T follicular helper cell (primary cell): Measurements from ENCODE around the gene KCNMB2.
"Not testable (repeated sequence)": the region's sequence is repeated elsewhere in the genome, so short reads cannot be mapped to it uniquely, and the experiment has no call there.

ENCODE experiments used
- DNase-seq: peaks from one replicate; pipeline ENCODE4 v3.0.0-alpha.2; 2020; ENCODE audit warnings: low read depth
- total RNA-seq, 2 experiments: gene quantifications; one replicate each; lab custom pipeline; 2026; lab: John Stamatoyannopoulos, UW

Gene KCNMB2
- 0 reads per million in 2 experiments for total RNA-seq

GRCh38 chr3:178536211-178537079, at the start of gene KCNMB2:
KCNMB2 (plus strand) TSS chr3:178536436.
- no peak for DNase-seq

GRCh38 chr3:178486903-178487302, 49.3 kb upstream of the KCNMB2 start:
- DNase-seq: no peak

- no peak for DNase-seq
These were observed 48.5 kb upstream of the KCNMB2 start for GRCh38 chr3:178487752-178488151.

GRCh38 chr3:178491751-178492150, 44.5 kb upstream of the KCNMB2 start:
- no peak for DNase-seq

GRCh38 chr3:178492491-178492890, 43.7 kb upstream of the KCNMB2 start:
- DNase-seq: no peak

GRCh38 chr3:178494386-178494785, 41.9 kb upstream of the KCNMB2 start:
- no peak for DNase-seq

- DNase-seq: no peak
These were observed 39.3 kb upstream of the KCNMB2 start for GRCh38 chr3:178496911-178497310.

- no peak for DNase-seq
These were observed 37.4 kb upstream of the KCNMB2 start for GRCh38 chr3:178498871-178499270.

GRCh38 chr3:178500631-178501030, 35.6 kb upstream of the KCNMB2 start:
- DNase-seq: no peak

- DNase-seq: no peak
These were observed 32.1 kb upstream of the KCNMB2 start for GRCh38 chr3:178504128-178504527.

- DNase-seq: no peak
These were observed 30.4 kb upstream of the KCNMB2 start for GRCh38 chr3:178505832-178506231.

- DNase-seq: no peak
These were observed 28.5 kb upstream of the KCNMB2 start for GRCh38 chr3:178507507-178508442.

- no peak for DNase-seq
These were observed 27.8 kb upstream of the KCNMB2 start for GRCh38 chr3:178508443-178508825.

GRCh38 chr3:178510496-178510895, 25.7 kb upstream of the KCNMB2 start:
- no peak for DNase-seq

GRCh38 chr3:178512647-178513046, 23.6 kb upstream of the KCNMB2 start:
- no peak for DNase-seq

- no peak for DNase-seq
These were observed 22.5 kb upstream of the KCNMB2 start for GRCh38 chr3:178513546-178514380.

GRCh38 chr3:178514401-178514800, 21.8 kb upstream of the KCNMB2 start:
- no peak for DNase-seq

GRCh38 chr3:178515076-178515744, 21.0 kb upstream of the KCNMB2 start:
- not testable (repeated sequence) for DNase-seq

GRCh38 chr3:178517665-178518334, 18.4 kb upstream of the KCNMB2 start:
- DNase-seq: no peak

GRCh38 chr3:178518660-178519396, 17.4 kb upstream of the KCNMB2 start:
- DNase-seq: no peak
